GM21576 (cell line): Measurements from ENCODE around the gene VPREB1.
"Not testable (repeated sequence)": the region's sequence is repeated elsewhere in the genome, so short reads cannot be mapped to it uniquely, and the experiment has no call there.

ENCODE experiments used
- ATAC-seq: cut with Tn5 transposase; IDR thresholded peaks from one replicate; pipeline ENCODE4 v1.9.1; 2021; ENCODE audit warnings: mild to moderate bottlenecking, moderate library complexity; ENCODE audit not compliant: unreplicated experiment

Gene VPREB1

GRCh38 chr22:22244316-22245250 is at the start of gene VPREB1:
TSS of gene VPREB1 (plus strand) at chr22:22244786. CDS start at chr22:22244814, 28 bp downstream.
- ATAC-seq: no peak

- ATAC-seq: no peak
Observed at GRCh38 chr22:22194931-22195264, 49.7 kb upstream of the VPREB1 start.

- ATAC-seq: peak; percentile 71
Observed at GRCh38 chr22:22195265-22196017, 49.1 kb upstream of the VPREB1 start.

GRCh38 chr22:22196018-22196533 is 48.5 kb upstream of the VPREB1 start:
- ATAC-seq: peak; percentile 71

GRCh38 chr22:22196833-22197477 is 47.6 kb upstream of the VPREB1 start:
- no peak for ATAC-seq

GRCh38 chr22:22197993-22198402 is 46.6 kb upstream of the VPREB1 start:
- no peak for ATAC-seq

GRCh38 chr22:22198751-22199150 is 45.8 kb upstream of the VPREB1 start:
- no peak for ATAC-seq

- ATAC-seq: no peak
Observed at GRCh38 chr22:22199634-22200033, 45.0 kb upstream of the VPREB1 start.

- ATAC-seq: no peak
Observed at GRCh38 chr22:22200569-22201184, 43.9 kb upstream of the VPREB1 start.

- peak; percentile 66 for ATAC-seq
Observed at GRCh38 chr22:22201185-22201929, 43.2 kb upstream of the VPREB1 start.

- ATAC-seq: peak; percentile 28
Observed at GRCh38 chr22:22201930-22202343, 42.6 kb upstream of the VPREB1 start.

- no peak for ATAC-seq
Observed at GRCh38 chr22:22203048-22203971, 41.3 kb upstream of the VPREB1 start.

- peak; percentile 81 for ATAC-seq
Observed at GRCh38 chr22:22207845-22208564, 36.6 kb upstream of the VPREB1 start.

GRCh38 chr22:22208652-22209051 is 35.9 kb upstream of the VPREB1 start:
- no peak for ATAC-seq

GRCh38 chr22:22209080-22209640 is 35.4 kb upstream of the VPREB1 start:
- not testable (repeated sequence) for ATAC-seq

- no peak for ATAC-seq
Observed at GRCh38 chr22:22210375-22210774, 34.2 kb upstream of the VPREB1 start.

- ATAC-seq: no peak
Observed at GRCh38 chr22:22210889-22211833, 33.4 kb upstream of the VPREB1 start.
